GM18907 (cell line): ENCODE data around the gene ZNF506.
"Not testable (repeated sequence)": the region's sequence is repeated elsewhere in the genome, so short reads cannot be mapped to it uniquely, and the experiment has no call there.

ENCODE experiments used
- ATAC-seq: cut with Tn5 transposase; IDR thresholded peaks from one replicate; pipeline ENCODE4 v1.9.1; 2021; ENCODE audit warnings: mild to moderate bottlenecking, moderate library complexity; ENCODE audit not compliant: unreplicated experiment

Gene ZNF506

DNA sequence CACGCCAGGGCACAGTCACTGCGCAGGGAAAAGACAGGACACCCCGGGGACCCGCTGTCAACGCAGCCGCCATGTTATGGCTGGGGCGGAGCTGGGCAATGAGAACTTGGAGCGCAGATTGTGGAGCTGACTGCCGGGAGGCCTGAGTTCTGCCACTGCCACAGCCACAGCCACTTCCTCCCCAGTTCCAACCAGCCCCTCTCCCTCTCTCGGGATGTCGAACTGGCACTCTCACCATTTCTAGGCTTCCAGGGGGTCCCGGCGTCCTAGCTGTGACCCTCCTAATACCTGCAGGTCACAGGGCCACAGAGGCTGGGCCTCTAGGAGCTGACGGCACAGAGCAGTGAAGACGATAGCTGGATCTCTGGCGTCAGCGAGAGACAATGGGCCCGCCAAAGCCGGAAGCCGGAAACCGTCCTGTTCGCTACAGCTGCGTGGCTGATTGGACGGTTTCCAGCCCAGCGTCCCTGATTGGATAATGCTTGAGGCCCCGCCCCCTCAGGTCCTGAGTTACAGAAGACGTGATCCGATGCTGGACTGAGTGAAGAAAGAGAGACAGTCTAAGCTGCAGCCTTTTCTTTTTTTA is at the start of gene ZNF506:
Gene ZNF506 (minus strand): TSS at position 385 of the 586 bp plus-strand sequence. CDS start 147 bp downstream, at position 238.
- ATAC-seq, result peak; percentile 86

DNA sequence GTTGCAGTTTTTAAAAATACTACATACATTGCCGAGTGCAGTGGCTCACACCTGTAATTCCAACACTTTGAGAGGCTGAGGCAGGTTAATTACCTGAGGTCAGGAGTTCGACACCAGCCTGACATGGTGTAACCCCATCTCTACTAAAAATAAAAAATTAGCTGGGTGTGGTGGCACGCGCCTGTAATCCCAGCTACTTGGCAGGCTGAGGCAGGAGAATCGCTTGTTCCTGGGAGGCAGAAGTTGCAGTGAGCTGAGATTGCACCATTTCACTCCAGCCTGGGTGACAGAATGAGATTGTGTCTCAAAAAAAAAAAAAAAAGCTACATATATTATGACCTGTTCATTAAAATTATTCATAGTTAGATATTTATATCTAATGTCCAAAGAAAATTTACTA is 48.5 kb upstream of the ZNF506 start:
- not testable (repeated sequence) for ATAC-seq

DNA sequence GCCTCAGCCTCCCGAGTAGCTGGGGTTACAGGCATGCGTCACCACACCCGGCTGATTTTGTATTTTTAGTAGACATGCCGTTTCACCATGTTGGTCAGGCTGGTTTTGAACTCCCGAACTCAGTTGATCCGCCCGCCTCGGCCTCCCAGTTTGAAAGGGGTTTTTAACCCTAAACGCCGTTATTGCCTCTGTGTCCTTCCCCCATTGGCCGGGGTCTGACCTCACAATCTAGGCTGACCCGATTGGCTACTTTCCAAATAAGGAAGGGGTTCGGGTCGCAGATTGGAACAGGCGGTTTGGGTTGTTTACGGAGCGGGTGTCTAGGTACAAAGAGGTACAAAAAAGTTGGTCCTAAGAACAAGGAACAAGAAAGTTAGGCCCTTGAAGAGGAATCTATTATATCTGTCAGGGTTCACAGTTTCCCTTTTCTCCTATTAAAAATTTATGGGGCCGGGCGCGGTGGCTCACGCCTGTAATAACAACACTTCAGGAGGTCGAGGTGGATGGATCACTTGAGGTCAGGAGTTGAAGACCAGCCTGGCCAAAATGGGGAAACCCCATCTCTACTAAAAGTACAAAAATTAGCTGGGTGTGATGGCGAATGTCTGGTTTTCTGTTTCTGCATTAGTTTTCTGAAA is 45.2 kb upstream of the ZNF506 start:
- ATAC-seq, result no peak

DNA sequence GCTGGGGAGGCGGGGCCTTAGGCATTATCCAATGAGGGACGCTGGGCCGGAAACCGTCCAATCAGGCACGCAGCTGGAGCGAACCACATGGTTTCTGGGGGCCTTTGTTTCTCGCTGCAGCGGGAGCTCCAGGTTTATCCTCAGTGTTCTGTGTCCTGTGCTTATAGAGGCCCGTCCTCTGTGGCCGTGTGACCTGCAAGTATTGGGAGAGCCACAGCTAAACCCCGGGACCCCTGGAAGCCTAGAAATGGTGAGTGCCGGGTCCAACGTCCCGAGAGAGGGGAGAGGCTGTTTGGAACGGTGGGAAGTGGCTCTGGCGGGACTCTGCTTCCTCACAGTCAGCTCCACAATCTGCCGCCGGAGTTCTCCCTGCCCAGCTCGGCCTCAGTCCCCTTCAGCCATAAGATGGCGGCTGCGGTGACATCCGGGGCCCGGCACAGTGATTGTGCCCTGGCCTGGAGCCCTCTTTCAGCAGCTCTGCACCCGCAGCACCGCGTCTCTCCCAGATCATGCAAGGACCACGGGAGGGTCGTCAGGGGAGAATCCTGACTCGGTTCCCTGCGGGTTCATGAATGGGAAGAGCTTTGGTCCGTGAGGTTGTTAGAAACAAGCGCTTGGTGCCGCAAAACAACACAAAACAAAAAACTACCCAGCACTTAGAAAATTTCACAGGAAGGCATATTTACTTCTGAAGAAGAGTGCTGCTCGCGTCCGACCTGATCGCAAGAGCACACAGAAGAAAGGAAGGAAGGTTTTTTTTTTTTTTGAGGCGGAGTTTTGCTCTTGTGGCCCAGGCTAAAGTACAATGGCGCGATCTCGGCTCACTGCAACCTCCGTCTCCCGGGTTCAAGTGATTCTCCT is 44.4 kb upstream of the ZNF506 start, which contains the start of gene ZNF253:
Gene ZNF253 (plus strand): TSS at position 133 of the 861 bp plus-strand sequence. CDS start 115 bp downstream, at position 248.
- peak; percentile 96 for ATAC-seq

DNA sequence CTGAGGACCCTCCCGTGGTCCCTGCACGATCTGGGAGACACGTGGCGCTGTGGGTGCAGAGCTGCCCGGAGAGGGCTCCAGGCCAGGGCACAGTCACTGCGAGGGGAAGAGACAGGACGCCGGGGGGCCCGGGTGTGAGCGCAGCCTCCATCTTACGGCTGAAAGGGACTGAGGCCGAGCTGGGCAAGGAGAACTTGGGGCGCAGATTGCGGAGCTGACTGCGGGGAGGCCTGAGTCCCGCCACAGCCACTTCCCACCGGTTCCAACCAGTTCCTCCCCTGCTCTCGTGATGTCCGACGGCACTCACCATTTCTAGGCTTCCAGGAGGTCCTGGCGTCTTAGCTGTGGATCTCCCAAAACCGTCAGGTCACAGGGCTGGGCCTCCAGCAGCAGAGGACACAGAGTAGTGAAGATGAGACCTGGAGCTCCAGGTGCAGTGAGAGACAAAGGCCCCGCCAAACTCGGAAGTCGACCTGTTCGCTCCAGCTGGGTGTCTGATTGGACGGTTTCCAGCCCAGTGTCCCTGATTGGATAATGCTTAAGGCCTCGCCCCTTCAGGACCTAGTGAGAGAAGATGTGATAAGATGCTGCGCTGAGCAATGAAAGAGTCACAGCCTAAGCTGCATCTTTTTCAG is 39.3 kb upstream of the ZNF506 start:
- ATAC-seq, result no peak

DNA sequence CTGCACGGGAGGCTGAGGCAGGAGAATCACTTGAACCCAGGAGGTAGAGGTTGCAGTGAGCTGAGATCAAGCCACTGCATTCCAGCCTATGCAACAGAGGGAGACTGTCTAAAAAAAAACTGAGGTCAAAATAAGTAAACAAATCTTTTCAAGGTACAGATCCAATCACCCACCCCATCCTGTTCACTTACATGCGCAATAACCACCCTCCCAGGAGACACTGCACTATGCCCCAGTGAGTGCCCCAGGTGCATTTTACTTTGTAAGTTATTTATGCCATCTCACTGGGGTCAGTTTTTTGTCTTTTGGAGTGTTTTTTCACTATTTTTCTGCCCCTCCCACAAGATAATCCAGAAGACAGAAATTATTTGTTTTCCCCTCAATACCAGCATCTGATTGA is 37.2 kb upstream of the ZNF506 start:
- ATAC-seq, result no peak

DNA sequence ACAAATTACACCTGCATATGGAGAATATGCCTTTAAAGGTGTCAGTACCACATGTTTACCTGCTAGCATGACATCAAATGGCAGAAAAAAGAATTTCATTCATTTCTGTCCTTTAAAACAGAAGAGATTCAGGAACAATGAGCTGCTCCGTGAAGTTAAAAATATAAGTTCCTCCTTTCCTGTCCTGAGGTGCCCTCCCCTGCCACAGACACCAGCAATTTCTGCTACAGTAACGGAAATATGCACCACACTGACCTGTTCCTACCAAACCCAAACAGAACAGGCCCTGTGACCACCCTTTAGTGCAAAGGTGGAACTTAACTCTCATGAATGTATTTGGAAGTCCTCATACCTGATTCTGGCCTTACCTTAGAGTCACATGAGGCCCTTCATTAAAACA is 30.2 kb upstream of the ZNF506 start:
- not testable (repeated sequence) for ATAC-seq

DNA sequence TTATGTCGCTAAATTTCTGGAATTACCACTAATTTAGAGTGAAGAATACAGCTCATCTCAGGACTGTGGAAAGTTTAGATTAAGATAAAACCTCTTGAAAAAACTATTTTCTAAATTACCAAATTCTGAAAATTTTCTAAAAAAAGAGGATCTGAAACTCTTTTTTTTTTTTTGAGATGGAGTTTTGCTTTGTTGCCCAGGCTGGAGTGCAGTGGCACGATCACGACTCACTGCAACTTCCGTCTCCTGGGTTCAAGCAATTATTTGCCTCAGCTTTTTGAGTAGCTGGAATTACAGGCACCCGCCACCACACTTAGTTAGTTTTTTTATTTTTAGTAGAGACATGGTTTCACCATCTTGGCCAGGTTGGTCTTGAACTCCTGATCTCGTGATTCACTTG is 27.5 kb upstream of the ZNF506 start:
- ATAC-seq, result no peak

DNA sequence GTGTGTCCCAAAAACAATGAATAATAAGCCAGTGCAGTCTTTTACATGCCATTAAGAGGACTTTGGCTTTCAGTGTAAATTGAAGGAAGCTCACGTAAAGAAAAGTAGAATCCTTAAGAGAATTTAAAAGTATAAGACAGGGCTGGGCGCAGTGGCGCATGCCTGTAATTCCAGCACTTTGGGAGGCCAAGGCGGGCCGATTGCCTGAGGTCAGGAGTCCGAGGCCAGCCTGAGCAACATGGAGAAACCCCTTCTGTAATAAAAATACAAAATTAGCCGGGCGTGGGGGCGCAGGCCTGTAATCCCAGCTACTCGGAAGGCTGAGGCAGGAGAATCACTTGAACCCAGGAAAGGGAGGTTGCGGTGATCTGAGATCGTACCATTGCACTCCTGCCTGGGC is 26.2 kb upstream of the ZNF506 start:
- no peak for ATAC-seq

DNA sequence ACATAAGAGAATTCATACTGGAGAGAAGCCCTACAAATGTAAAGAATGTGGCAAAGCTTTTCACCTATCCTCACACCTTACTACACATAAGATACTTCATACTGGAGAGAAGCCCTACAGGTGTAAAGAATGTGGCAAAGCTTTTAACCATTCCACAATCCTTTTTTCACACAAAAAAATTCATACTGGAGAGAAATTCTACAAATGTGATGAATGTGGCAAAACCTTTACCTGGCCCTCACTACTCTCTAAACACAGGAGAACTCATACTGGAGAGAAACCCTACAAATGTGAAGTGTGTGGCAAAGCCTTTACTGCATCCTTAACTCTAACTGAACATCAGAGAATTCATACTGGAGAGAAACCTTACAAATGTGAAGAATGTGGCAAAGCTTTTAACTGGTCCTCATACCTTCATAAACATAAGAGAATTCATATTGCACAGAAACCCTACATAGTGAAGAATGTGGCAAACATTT is 14.0 kb upstream of the ZNF506 start:
- ATAC-seq, result no peak

DNA sequence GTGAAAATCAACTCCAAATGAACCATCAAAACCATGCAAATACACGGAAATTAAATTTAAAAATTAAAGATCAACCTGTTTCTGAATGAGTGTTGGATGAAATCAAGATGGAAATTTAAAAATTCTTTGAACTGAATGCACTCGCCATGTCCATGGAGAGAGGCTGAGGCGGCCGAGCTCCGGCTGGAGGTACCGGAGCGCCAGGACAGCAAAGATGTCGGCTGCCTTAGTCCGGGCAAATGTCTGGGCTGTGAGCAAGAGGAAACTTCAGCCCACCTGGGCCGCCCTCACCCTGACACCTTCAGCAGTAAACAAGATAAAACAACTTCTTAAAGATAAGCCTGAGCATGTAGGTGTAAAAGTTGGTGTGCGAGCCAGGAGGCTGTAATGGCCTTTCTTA is 5.3 kb upstream of the ZNF506 start:
- ATAC-seq, result no peak

DNA sequence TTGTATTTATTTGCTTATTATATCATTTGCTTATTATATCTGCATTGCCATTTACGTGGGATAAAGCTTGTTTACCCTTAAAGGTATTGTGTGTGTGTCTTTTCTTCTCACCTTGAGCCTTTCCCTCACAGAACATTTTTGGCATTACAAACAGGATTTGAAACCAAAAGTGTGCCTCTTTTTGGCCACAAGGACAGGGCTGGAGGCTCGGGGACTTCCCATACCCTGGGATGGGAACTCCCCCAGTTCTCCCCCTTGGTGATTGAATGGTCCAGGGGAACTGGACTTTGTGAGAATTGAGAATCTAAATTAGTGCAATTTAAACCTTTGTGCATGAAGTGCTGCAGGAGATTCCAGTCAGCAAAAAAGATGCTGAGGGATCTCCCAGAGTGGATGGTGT is 2.4 kb upstream of the ZNF506 start:
- no peak for ATAC-seq

DNA sequence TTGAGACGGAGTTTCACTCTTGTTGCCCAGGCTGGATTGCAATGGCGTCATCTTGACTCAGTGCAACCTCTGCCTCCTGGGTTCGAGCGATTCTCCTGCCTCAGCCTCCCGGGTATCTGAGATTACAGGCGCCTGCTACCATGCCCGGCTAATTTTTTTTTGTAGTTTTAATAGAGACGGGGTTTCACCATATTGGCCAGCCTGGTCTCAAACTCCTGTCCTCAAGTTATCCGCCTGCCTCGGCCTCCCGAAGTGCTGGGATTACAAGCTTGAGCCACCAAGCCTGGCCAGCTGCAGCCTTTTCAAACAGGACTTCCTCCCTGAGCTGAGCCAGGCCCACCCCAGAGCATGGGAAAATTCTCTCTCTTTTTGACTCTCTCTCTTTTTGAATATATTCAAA is 426 bp upstream of the ZNF506 start:
- ATAC-seq, result peak; percentile 10

DNA sequence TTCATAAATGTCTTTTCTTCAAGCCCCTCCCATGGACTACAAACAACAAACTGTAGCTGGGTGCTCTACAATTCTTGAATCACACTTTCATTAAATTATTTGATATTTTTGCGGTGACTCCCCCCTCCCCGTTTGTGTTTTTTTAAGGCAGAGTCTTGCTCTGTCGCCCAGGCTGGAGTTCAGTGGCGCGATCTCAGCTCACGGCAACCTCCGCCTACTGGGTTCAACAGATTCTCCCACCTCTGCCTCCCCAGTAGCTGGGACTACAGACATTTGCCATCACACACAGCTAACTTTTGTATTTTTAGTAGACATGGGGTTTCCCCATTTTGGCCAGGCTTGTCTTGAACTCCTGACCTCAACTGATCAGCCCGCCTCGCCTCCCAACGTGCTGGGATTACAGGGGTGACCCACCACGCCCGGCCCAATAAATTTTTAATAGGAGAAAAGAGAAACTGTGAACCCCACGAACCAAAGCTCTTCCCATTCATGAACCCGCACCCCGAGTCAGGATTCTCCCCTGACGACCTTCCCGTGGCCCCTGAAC is 703 bp downstream of the ZNF506 start:
- ATAC-seq, result peak; percentile 3

DNA sequence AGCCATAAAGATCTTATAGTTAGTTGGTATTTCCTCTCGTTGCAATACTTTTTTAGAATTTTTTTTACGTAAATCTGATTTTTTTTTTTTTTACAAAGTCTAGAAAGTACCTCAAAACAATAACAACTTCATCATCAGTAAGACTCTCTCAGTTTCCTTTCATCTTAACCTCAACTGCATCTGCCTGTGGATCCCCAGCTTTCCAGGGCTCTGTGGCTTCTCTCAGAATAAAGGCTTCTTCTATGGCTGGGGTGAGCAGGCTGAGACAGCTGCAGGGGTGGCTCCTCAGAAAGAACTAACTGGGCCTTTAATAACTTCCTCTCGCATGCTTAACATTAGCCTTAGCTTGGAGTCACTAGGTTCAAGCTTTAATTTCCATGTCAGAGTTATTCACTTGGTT is 4.2 kb downstream of the ZNF506 start:
- no peak for ATAC-seq

DNA sequence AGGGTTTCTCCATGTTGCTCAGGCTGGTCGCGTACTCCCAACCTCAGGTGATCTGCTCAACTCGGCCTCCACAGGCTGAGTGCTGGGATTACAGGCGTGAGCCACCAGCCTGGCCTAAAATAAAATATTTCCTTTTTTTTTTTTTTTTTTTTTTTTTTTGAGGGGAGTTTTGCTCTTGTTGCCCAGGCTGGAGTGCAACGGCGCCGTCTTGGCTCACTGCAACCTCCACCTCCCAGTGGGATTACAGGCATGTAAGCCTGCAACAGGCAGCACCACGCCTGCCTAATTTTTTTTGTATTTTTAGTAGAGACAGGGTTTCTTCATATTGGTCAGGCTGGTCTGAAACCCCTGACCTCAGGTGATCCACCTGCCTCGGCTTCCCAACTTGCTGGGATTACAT is 4.9 kb downstream of the ZNF506 start:
- ATAC-seq, result no peak

DNA sequence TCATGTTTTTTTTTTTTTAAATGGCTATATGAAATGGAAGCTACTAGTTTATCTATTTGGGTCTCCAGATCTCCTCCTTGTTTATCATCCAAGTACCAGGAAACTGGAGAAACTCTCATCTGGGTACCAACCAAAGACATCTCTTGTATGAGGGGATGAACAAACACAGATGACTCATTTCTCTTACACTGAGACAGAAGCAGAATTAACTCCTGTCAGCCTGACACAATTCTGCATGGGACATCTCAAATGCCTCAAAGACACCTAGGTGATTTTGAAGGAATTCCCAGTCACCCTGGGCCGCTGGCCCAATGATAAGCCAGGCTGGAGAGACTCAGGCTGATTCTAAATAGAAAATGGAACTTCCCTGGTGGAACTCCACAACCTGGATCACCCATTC is 9.6 kb downstream of the ZNF506 start:
- not testable (repeated sequence) for ATAC-seq

DNA sequence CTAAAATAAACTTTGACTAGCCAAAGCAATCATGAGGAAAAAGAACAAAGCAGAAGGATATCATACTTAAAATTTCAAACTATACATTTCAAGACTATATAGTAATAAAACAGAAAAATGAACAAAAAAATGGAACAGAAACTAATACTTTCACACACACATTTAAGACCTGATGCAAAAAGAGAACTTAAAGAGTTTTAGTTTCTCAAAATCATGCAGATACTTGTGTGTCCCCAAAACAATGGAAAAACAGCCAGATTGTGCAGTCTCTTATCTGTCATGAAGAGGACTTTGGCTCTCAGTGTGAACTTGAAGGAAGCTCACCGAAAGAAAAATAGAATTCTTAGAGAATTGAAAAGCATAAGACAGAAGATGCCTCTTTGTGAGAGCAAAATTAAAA is 16.1 kb downstream of the ZNF506 start:
- no peak for ATAC-seq

DNA sequence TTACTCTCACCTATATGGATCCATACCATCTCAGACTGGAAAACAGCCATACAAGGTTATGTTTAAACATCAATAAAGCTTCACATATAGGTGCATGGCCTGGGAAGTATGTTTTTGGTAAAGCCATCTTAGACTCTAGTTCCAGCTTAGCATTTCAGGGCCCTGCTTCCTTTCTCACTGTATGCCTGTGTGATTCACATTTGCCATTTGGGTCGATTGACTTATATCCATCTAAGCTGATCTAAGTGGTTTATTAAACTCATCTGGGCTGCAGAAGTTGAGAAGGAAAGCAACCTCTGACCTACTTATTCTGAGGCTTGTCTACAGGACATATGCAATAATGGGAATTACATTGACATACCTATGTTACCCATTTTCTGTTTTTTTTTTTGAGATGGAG is 33.5 kb downstream of the ZNF506 start:
- ATAC-seq, result no peak

DNA sequence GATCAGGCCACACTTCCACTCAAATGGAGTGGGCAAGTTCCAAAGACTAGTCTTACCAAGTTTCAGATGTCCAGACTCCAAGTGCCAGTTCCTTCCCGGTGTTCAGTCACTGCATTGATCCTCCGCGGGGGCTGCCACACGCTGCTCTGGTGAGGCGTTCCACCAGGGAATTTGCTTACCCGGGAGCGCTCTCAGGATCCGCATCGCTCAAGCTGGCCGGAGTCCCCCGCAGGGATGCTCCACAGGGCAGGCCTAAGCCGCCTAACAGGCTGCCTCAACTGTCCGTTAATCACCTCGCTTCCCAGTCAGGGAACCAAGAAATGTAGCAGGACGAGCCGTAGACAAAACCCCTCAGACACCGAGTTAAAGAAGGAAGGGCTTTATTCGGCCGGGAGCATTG is 36.1 kb downstream of the ZNF506 start:
- ATAC-seq, result not testable (repeated sequence)

DNA sequence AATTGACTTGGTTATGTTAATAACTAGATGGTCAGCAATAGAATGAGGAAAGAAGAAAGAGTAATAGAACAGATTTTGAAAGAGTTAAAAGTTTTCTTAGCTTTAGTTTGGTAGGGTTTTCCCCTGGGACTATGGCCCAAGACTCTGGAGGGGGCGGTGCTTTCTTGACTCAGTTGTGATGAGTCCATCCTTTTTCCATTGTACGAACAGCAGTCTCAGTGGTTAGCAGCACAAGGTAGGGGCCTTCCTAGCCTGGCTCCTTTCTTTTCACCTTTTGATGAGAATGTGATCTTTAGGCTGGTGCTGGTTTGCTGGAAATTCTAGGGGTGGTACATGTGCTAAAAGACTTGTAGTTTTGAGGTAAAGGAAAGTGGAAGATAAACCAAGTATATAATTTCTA is 38.8 kb downstream of the ZNF506 start:
- ATAC-seq, result no peak
